IMR-90 (cell line): Measurements from ENCODE around the gene PLIN4. TPM values are rescaled to one million over a fixed set of nuclear protein-coding genes. Genes with fewer than 3 reads are reported as not detected.
"Not testable (repeated sequence)": the region's sequence is repeated elsewhere in the genome, so short reads cannot be mapped to it uniquely, and the experiment has no call there.

ENCODE experiments used
- ATAC-seq: fragments of 200-7000 bp; cut with Tn5 transposase; 2 replicates; pipeline ENCODE4 v1.9.1; 2020; ENCODE audit warnings: low read depth, mild to moderate bottlenecking, moderate library complexity
- BruUV-seq: library from RNA; stranded (reverse); fragments of 400-500 nt; replicated peaks from 2 replicates; lab custom pipeline; 2021; lab: Mats Ljungman, UMichigan
- CTCF ChIA-PET: fragments of 300-600 bp; formaldehyde crosslinking; extraction: SDS; loops from one replicate; lab custom pipeline; 2021; ENCODE audit warnings: antibody characterized with exemption; lab: Yijun Ruan, JAX
- POLR2A ChIA-PET: fragments of 300-600 bp; sonication (Branson Sonifier 250); formaldehyde crosslinking; loops from one replicate; lab custom pipeline; 2022; ENCODE audit warnings: antibody characterized with exemption; ENCODE audit not compliant: unreplicated experiment; lab: Charles Lee
- DNase-seq: peaks from one replicate; pipeline ENCODE4 v3.0.0; 2013
- H2AFZ ChIP-seq: replicated peaks from 2 replicates; pipeline ENCODE3; 2013; ENCODE audit warnings: low read length, mild to moderate bottlenecking; ENCODE audit not compliant: poor library complexity
- H2AK5ac ChIP-seq: 2 replicates; pipeline ENCODE4 v1.6.1; 2013; ENCODE audit warnings: low read depth, low read length, inconsistent platforms
- H2AK9ac ChIP-seq: replicated peaks from 2 replicates; pipeline ENCODE3; 2013; ENCODE audit warnings: mild to moderate bottlenecking, low read depth, low read length, moderate library complexity; ENCODE audit not compliant: poor library complexity
- H2BK120ac ChIP-seq: 2 replicates; pipeline ENCODE4 v1.6.1; 2013; ENCODE audit warnings: low read depth, low read length, inconsistent platforms
- H2BK15ac ChIP-seq: 3 replicates; pipeline ENCODE4 v1.6.1; 2013; ENCODE audit warnings: low read depth, low read length, inconsistent platforms
- H2BK20ac ChIP-seq: 2 replicates; pipeline ENCODE4 v1.6.1; 2013; ENCODE audit warnings: low read depth, mild to moderate bottlenecking, inconsistent platforms, low read length, moderate library complexity
- H2BK5ac ChIP-seq: 2 replicates; pipeline ENCODE4 v1.6.1; 2013; ENCODE audit warnings: mild to moderate bottlenecking, low read depth, low read length, inconsistent platforms; ENCODE audit not compliant: poor library complexity, severe bottlenecking
- H3K14ac ChIP-seq: replicated peaks from 2 replicates; pipeline ENCODE4 v1.6.1; 2013; ENCODE audit warnings: low read depth, low read length, inconsistent platforms
- H3K18ac ChIP-seq: 2 replicates; pipeline ENCODE4 v1.6.1; 2013; ENCODE audit warnings: low read depth, low read length, control low read depth
- H3K23ac ChIP-seq: 2 replicates; pipeline ENCODE4 v1.6.1; 2013; ENCODE audit warnings: low read depth, low read length, inconsistent platforms
- H3K27ac ChIP-seq: 2 replicates; pipeline ENCODE4 v1.5.1; 2013; ENCODE audit warnings: mild to moderate bottlenecking, control low read depth, low read length; ENCODE audit not compliant: insufficient read depth
- H3K27me3 ChIP-seq: 2 replicates; pipeline ENCODE4 v1.6.1; 2013; ENCODE audit warnings: low read length; ENCODE audit not compliant: control insufficient read depth, insufficient read depth
- H3K36me3 ChIP-seq: 2 replicates; pipeline ENCODE4 v1.6.1; 2013; ENCODE audit warnings: low read length, mixed read lengths; ENCODE audit not compliant: control insufficient read depth, insufficient read depth
- H3K4ac ChIP-seq: 2 replicates; pipeline ENCODE4 v1.6.1; 2013; ENCODE audit warnings: low read depth, low read length, inconsistent platforms
- H3K4me1 ChIP-seq: 2 replicates; pipeline ENCODE4 v1.6.1; 2013; ENCODE audit warnings: low read length, mixed read lengths; ENCODE audit not compliant: control insufficient read depth, insufficient read depth
- H3K4me2 ChIP-seq: 2 replicates; pipeline ENCODE4 v1.6.1; 2013; ENCODE audit warnings: low read depth, mild to moderate bottlenecking, control low read depth, low read length, moderate library complexity
- H3K4me3 ChIP-seq: 2 replicates; pipeline ENCODE4 v1.5.1; 2013; ENCODE audit warnings: low read depth, mild to moderate bottlenecking, control low read depth, low read length, moderate library complexity; ENCODE audit not compliant: insufficient read depth
- H3K56ac ChIP-seq: 2 replicates; pipeline ENCODE4 v1.6.1; 2013; ENCODE audit warnings: low read length, inconsistent platforms; ENCODE audit not compliant: insufficient read depth; ENCODE audit errors: extremely low read depth
- H3K79me1 ChIP-seq, 2 experiments: 2 replicates each; pipeline ENCODE4 v1.6.1; 2013; ENCODE audit warnings: low read length in 2 of 2, inconsistent platforms in 1 of 2, low read depth in 1 of 2
- H3K9ac ChIP-seq: 2 replicates; pipeline ENCODE4 v1.6.1; 2013; ENCODE audit warnings: low read depth, low read length, control low read depth
- H3K9me1 ChIP-seq: 2 replicates; pipeline ENCODE4 v1.6.1; 2013; ENCODE audit warnings: low read length, inconsistent platforms; ENCODE audit not compliant: insufficient read depth
- H3K9me3 ChIP-seq: 2 replicates; pipeline ENCODE4 v1.6.1; 2013; ENCODE audit warnings: low read length; ENCODE audit not compliant: control insufficient read depth, insufficient read depth
- H4K20me1 ChIP-seq: 2 replicates; pipeline ENCODE4 v1.6.1; 2013; ENCODE audit warnings: low read length, inconsistent platforms; ENCODE audit not compliant: insufficient read depth
- H4K5ac ChIP-seq: 2 replicates; pipeline ENCODE4 v1.6.1; 2013; ENCODE audit warnings: mild to moderate bottlenecking, low read depth, low read length, control low read depth
- H4K8ac ChIP-seq, 2 experiments: 2 replicates each; pipeline ENCODE4 v1.6.1; 2013; ENCODE audit warnings: low read depth in 2 of 2, low read length in 2 of 2, control low read depth in 1 of 2, inconsistent platforms in 1 of 2
- H4K91ac ChIP-seq: 2 replicates; pipeline ENCODE4 v1.6.1; 2013; ENCODE audit warnings: low read depth, low read length, inconsistent platforms; ENCODE audit not compliant: insufficient read depth
- WGBS, 2 experiments: methylation state at CpG; one replicate each; pipeline versions ENCODE4 v1.1.5 to v1.1.7; 2013; ENCODE audit warnings: missing lambda C conversion rate in 2 of 2; ENCODE audit not compliant: insufficient read length in 1 of 2; ENCODE audit errors: extremely low coverage in 2 of 2; 5-methylcytosine and 5-hydroxymethylcytosine counted together
- dilution Hi-C: fragments of 300-500 bp; cut with HindIII; formaldehyde crosslinking; loops from one replicate; pipeline ENCODE4 v1.14.3; 2018; ENCODE audit warnings: low sequenced_read_pairs; ENCODE audit not compliant: unreplicated experiment
- in situ Hi-C: fragments of 300-500 bp; cut with MboI; formaldehyde crosslinking; loops from 3 replicates; pipeline ENCODE4 v1.14.3; 2019; ENCODE audit warnings: low sequenced_read_pairs, inconsistent platforms, mixed read lengths
- intact Hi-C: fragments of 100-400 bp; cut with micrococcal nuclease; formaldehyde crosslinking; loops from 2 replicates; pipeline ENCODE4 v1.10.0; 2022
- polyA plus RNA-seq, 3 experiments: library from polyadenylated mRNA; depleted of rRNA; stranded (reverse); fragments of >200 nt; gene quantifications; 2 replicates each; pipeline ENCODE4 v1.2.3, GENCODE V29; 2012; ENCODE audit warnings: low replicate concordance in 1 of 3
- total RNA-seq: library from RNA; depleted of rRNA; stranded (reverse); fragments of >200 nt; gene quantifications from 2 replicates; pipeline ENCODE4 v1.2.3, GENCODE V29; 2012

The PLIN4 gene
- total and polyA plus RNA-seq, 2 of the 4 experiments (the other 2 are of a cell fraction), result under 0.01 to 0.09 TPM

DNA sequence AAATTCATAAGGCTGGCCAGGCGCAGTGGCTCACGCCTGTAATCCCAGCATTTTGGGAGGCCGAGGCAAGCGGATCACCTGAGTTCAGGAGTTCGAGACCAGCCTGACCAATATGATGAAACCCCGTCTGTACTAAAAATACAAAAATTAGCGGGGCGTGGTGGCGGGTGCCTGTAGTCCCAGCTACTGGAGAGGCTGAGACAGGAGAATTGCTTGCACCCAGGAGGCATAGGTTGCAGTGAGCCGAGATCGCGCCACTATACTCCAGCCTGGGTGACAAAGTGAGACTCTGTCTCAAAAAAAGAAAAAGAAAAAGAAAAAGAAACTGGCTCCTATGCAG, 23.5 kb upstream of the PLIN4 start:
- CTCF ChIA-PET, result not testable (repeated sequence)

More for the DNA sequence above, 23.5 kb upstream of the PLIN4 start:
- WGBS, 2 experiments, result 93% methylated on average over 4 of the region's 12 CpGs; no CpG with 5 or more reads in 1 of the 2 experiments
- H4K5ac ChIP-seq, H2AFZ ChIP-seq, H3K4ac ChIP-seq, H3K4me1 ChIP-seq, H4K20me1 ChIP-seq, H2AK9ac ChIP-seq, ATAC-seq, H3K9me3 ChIP-seq, in situ Hi-C loops, H3K14ac ChIP-seq, H3K23ac ChIP-seq, H2BK120ac ChIP-seq, H3K4me3 ChIP-seq, H3K18ac ChIP-seq, BruUV-seq, H2BK5ac ChIP-seq, H3K79me1 ChIP-seq, H4K8ac ChIP-seq, dilution Hi-C loops, H2BK15ac ChIP-seq, H4K91ac ChIP-seq, H3K36me3 ChIP-seq, H3K27ac ChIP-seq, H3K9me1 ChIP-seq, H3K9ac ChIP-seq, H2AK5ac ChIP-seq, intact Hi-C loops, H2BK20ac ChIP-seq, H3K4me2 ChIP-seq, POLR2A ChIA-PET, H3K56ac ChIP-seq, DNase-seq: not testable (repeated sequence)
- peaks cover 20% of the 10 kb centered on the region; the same call in 1 of the 2 replicates for H3K27me3 ChIP-seq
